Renal pelvis (tissue), 4 donors: ENCODE results near the gene PHLPP1. TPM values are rescaled to one million over a fixed set of nuclear protein-coding genes. Genes with fewer than 3 reads are reported as not detected.

ENCODE experiments used
- DNase-seq: peaks from one replicate; pipeline ENCODE4 v3.0.0-alpha.2; 2013
- polyA plus RNA-seq, 3 donors: library from polyadenylated mRNA; unstranded; fragments of 120-200 nt; gene quantifications; one replicate each; pipeline ENCODE4 v1.2.1, GENCODE V29; 2013; ENCODE audit not compliant: insufficient read length in 3 of 3

PHLPP1 gene
- polyA plus RNA-seq, 3 donors = 15.3 to 17.9 (median 16.9) TPM

DNA sequence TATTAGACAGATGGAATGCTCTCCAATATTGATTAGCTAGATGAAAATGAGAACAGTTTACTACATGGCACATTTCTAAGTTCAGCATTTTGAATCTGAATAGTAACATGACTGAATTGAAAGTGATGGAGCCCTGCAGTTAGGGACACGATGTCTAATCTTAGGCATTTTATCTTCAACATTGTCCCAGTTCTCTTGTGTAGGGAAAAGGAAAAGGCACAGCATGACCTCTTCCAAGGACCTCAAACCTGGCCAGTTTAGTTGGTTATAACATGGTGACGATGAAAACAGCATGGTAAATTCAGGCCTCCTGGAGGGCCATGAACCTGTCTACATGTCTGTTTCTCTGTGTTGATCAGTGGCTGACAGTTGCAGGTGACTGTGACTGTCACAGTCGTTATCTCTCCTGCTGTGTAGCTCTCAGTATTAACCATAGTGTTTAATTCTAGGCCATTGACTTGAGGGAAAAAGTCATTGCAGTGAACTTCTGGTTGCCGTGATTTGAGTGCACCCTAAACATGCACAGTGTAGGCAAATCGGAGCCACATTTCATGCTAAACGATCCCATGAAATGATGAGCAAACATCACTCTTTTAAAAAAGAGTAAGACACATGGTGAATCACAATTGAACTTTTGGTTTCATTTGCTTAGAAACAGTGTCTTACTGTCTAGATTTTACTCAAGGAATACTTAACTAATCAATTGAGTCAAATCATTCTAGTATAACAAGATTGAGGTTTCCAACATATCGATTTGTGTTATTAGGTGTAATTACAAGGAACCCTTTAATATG is 129.7 kb downstream of the PHLPP1 start:
- no peak for DNase-seq

DNA sequence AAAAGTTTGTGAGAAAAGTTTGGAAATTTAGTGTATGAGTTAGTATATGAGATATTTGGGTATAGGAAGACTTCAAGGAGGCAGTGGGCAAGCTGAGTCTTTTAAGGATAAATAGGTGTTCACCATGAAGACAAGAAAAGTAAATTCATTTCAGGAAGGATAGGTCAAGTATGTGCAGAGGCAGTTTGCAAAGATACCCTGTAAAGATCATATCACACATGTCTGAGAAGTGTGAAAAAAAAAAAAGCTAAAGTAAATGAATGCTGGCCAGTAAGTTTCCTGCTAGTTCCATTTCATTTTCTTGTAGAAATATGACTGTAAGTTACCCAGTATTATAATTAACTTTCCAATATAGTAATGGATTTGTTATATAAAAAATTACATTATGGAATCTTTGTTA is 131.0 kb downstream of the PHLPP1 start:
- DNase-seq = no peak

DNA sequence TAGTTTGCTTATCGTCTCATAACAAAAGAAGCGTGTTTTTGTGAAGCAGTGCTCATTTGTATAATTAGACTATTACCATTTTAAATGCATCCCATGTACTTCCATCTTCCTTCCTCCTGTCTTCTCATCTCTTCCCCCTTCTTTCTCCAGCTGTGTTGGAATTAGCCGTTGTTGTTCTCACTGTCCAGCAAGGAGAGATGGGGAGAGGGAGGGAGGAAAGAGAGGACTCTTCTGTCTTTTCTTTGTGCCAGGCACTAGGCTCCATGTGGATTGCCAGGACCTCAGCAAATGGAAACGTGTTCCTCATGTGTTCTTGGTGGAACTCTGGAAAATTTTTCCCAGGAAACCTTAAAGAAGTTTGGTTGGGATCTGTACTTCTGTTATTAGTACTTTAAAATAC is 131.7 kb downstream of the PHLPP1 start:
- DNase-seq = no peak

DNA sequence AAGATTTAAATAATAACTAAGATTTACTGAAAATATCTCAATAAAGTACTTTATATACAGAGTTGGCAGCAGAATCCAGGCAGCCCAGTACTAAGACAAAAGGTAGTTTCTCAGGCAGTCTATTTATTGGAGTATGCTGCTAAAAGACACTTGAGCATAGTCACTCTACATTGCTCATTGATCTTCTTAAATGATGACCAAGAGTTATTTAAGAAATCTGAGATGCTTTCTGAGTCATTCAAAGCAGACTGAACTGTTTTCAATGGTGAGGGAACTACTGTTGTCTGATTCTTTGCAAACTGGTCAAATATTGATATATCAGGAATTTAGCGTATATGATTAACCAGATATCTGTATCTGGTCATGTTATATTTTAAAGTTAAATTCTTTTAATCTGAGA is 133.6 kb downstream of the PHLPP1 start:
- DNase-seq = no peak

DNA sequence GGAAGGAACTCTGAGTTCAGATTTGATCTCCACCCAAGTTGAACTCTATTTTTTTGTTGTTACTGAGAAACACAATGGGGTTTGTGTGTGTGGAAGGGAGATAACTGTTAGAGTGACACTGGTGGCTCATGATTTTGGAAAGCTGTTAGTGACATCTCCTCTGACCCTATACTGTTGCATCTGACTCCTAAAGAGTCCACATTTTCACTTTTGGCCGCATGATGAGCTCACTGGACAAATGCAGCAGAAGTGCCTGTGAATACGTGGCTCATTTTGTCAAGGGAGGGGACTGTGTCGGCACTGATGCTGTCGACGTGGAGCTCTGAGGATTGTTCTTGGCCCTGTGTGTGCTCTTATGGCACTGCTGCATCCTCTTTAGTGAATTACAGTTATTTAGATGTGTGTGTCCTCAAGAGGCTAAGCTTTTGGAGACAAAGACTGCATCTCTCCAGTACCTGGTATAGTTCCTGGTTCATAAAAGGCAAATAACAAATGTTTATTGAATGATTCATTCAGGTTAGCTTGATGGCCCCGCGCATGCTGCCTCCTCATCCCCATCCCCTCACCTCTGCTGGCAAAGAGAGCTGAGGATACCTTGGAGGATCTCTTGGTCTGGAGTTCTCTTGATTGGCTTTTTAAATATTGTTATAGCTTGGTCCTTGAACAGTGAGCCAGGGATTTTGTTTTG is 135.4 kb downstream of the PHLPP1 start:
- DNase-seq = no peak

DNA sequence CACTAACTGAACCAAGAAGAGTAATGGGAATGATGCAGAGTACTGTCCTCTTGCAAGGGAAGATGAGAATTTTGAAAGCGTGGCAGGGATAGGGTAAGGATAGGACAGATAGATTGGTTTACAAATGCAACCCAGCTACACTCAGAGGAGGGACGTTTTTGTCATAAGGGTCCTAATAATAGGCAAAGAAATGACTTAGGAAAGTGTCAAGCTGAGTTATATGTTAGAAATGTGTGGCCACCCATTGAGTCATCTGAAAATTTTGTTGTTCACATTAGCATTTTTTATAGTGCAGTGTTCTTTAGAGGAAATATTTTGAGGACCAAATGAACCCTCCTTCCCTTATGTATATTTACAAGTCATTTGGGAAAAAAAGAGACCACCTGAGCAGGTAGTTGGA is 137.5 kb downstream of the PHLPP1 start:
- no peak for DNase-seq

DNA sequence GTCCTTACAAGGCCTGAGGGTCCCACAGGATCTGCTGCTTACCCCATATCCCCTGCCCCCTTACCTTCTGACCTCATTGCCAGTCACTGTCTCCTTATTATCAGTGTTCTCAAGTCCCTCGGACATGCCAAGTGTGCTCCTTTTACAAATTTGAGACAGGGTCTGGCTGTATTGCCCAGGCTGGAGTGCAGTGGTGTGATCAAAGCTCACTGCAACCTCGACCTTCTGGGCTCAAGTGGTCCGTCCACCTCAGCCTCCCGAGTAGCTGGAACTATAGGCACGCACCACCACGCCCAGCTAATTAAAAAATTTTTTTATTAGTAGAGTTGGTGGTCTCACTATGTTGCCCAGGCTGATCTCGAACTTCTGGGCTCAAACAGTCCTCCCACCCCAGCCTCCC is 141.0 kb downstream of the PHLPP1 start:
- no peak for DNase-seq

DNA sequence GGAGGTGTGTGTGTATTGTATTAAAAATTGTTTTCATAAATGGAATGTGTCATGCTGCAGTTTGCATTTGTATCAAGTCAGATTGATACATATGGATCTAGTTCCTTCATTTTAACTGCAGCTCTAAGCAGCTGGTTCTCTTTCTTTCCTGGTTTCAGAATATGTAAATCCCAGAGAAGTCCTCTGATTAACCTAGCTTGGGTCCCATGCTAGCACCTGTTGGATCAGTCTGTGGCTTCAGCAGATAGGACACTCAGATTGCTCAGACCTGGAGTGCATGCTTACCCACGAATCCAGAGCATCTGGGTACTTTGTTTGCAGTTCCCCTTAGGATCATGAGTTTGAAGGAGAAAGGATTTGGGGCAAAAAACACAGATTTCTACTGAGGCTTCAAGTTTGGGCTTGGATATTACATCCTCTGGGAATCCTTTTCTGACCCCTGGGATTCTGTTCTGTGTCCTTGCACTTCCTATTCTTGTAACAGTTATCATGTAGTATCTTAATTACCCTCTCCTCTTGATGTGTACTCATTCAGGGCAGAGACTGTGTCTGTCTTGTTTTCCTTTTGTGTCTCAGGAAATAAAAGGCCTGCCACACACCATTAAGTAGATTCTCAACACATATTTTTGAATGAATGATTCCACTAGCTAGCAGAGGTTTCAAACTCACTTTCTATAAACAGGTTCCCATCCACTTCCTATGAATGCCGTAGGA is 142.1 kb downstream of the PHLPP1 start:
- no peak for DNase-seq

DNA sequence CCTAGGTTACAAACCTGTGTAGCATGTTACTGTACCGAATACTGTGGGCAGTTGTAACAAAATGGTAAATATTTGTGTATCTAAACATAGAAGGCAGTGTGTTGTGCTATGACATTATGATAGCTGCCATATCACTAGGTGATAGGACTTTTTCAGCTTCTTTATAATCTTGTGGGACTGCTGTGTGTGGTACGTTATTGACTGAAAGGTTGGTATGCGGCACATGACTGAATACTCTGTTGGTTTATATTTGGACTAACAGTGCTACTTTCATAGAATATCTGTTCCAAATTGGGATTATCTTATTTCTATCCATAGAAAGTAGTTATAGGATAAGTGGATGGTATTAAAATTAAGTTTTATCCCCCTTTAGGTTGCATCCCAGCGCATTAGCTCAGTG is 144.7 kb downstream of the PHLPP1 start:
- no peak for DNase-seq

DNA sequence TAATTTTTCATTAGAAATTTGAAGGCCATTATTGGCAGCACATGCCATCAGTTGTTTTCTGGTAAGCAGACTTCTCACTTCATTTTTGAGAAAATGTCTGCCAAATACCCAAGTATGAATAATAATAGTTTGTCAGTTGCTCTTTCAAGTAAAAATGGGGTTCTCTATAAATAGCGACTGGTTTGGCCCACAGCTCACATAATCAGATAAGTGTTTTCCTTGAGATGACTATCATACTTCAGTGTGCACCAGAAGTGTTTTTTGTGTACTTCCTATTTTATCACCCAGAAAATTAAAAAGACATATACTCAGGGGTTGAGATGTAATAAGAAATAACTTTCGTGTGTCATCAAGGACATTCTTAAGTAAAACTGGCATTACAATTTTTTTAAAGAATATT is 147.1 kb downstream of the PHLPP1 start:
- no peak for DNase-seq

DNA sequence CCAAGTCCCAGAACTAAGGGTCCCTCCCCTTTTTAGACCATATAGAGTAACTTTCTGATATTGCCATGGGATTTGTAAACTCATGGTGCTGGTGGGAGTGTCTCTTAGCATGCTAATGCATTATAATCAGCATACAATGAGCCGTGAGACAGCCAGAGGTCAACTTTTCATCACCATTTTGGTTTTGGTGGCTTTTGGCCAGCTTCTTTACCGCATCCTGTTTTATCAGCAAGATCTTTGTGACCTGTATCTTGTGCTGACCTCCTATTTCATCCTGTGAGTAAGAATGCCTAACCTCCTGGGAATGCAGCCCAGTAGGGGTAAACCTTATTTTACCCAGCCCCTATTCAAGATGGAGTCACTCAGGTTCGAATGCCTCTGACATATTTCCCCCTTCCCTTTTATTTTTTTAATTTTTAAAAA is 148.2 kb downstream of the PHLPP1 start:
- DNase-seq = no peak

DNA sequence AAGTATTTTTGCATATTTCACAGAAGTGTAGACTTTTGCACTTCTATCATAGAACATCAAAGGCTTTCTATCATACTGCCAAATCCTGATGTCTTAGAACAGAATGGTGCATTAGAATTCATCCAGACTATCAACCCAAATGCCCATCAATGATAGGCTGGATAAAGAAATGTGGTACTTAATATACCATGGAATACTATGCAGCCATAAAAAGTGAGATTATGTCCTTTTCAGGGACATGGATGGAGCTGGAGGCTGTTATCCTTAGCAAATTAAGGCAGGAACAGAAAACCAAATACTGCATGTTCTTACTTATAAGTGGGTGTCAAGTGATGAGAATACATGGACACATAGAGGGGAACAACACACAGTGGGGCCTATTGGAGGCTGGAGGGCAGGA is 150.2 kb downstream of the PHLPP1 start:
- no peak for DNase-seq

DNA sequence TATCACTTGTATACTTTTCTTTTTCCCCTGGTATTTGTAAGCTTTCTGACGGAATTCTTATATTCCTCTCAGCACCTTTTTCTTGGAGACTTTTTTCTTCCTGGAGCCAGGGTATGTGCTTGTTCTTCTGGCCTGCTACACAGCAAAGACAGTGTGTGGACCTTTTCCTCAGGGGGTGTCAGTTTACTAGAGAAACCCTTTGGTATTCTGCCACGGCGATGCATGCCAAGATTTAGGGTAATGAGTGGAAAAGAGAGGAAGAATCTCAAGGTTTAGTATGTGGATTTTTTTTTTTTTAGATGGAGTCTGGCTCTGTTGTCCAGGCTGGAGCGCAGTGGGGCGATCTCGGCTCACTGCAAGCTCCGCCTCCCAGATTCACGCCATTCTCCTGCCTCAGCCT is 152.2 kb downstream of the PHLPP1 start:
- DNase-seq = no peak

DNA sequence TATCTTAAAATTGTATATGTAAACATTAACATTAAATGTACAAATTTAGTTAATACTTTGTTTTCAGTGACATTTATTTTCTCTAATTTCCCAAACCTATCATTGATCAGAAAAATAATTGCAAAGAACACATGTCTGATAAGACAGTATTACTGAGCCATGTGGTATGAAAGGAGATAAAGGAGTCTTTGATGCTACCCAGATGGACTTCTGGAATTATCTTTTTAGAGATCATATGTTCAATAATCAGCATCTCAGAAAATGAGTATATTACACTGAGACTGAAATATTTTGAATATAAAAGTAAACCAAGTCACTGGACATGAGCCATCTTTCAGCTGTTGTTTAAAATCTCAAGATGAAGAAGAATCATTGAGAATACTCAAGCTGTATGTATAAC is 153.3 kb downstream of the PHLPP1 start:
- DNase-seq = no peak

DNA sequence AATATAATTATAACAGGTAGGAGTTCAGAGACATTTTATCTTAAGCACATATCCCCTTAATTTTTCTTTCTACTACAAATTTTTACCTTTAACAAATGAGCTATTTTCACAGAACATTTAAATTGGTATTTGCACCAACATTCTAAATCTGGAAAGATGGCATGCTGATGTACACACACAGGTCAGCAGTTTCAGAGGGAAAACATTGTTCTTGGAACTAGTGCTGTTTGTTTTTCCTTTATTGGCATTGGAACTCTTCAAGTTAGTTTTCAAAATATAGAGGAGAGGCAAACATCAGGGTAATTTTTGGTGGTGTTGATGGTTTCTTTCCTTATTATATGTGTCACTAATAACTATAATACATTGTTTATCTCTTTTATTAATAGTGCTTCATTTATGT is 155.3 kb downstream of the PHLPP1 start:
- no peak for DNase-seq

DNA sequence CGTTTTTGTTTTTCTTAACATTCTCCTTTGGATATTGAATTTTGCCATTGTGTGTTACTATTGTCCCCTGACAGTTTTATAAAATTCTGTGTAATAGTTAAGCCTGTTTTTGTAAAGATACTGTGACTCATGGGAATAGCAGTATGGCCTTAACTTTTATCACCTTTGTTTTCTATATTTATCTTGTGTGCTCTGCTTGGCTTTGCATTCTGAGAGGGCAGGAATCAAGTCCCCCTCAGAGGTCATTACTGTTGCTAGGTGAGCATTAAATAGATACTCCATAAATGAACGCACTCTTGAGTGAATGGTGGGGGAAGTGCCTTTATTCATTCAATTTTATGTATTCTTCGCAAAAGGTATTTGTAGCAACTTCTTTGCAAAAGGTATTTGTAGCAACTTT is 160.0 kb downstream of the PHLPP1 start:
- DNase-seq = no peak

DNA sequence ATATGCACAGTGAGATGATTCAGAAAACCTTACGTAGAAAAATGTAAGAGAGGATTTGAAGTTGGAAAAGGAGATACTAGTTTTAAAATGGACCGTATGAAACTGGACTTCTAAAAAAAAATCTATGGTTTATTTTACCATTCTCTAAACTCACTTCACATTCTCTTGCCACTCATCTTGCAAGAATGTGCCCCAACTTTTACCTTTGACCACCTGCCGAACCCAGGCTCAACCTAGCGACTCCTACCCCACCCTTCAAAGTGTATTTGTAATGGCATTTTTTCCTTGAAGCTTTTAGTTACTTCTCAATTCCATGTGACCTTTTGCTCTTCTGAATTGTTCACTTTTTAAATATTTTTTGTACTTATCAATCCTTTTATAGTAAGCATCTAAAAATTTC is 160.8 kb downstream of the PHLPP1 start:
- DNase-seq = no peak

DNA sequence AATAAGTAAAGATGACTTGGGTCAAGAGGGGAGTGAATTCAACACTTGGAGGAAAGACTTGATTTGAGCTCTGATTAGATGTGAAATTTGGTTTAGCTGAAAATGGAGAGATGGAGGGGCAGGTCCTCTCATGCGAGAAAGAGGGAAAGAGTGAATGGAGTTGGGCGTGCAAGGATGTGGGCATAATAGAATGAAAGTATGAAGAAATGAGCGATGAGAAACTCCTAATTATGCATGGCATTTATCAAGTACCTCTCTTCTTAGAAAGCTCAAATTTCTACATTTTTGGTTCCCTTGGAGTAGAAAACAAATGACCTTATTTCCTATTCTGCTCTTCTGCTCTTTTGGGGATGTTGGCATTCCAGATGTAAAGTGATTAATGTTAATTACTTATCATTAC is 161.5 kb downstream of the PHLPP1 start:
- DNase-seq = no peak

DNA sequence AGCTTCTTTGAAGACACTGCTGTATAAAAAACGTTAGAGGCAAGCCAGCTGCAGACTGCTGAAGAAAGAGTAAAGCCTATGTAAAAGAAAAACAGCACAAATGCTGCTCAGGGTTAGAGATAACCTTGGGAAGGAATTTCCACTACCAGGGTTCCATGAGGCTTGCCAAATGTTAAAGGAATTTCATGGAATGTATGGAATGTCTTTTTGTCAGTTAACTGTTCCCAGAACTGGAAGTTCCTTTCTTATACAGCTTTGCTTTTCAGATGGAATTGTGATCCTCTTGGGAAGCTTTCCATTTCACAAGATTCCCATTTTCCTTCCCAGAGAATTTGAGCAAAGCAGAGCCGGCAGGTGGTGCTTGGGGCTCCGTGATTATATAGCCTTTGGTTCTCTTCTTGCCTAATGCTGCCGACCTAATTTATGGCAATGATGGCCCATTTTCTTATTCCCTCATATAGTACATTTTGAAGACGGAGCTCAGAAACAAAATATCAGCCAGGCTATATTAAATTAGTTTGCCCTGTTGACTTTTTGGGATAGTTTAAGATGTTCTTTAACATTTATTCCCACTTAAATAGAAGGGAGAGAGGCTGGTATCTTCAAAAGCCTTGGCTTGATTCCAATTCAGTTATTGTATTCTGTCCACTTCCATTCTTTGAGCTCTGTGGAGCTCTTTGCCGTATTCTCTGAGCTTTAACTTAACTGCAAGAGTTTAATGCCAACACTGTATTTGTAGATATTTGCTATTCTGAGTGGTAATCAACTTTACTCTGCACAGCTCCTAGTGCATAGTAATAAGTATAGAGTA is 162.3 kb downstream of the PHLPP1 start:
- DNase-seq = peak; percentile 54

DNA sequence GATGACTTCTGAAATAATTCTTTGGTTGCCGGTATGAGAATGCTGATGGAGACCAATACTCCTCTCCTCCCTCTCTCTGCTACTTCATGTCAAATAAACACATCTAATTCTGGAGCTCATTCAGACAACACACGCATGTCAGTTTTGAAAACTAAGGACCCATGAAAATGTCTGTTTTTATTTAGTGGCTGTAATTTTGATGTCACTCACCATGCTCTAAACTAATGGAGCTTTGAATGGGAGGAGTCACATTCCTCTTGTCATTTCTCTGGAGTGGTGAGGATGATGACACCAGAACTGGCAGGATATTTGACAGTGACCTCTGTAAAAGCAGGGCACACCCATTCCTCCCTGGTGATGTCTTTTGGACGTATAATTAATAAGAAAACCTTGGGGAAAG is 163.0 kb downstream of the PHLPP1 start:
- DNase-seq = no peak

DNA sequence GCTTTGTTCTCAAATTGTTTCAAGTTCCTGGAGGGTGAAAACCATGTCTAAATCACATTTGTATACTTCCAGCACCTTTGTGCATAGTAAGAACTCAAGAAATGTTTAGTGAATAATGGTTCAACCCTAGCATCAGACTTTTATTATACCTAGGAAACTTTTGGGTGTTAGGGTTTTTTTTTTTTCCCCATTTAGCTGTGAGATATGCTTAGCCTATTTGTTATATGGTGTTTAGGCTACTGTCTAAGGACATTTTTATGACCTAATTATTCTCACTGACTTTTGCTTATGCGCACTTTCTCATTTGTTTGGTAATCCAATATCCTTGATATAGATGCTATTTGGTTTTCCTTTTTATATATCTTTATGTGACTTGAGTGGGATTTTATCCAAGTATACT is 164.7 kb downstream of the PHLPP1 start:
- DNase-seq = no peak

DNA sequence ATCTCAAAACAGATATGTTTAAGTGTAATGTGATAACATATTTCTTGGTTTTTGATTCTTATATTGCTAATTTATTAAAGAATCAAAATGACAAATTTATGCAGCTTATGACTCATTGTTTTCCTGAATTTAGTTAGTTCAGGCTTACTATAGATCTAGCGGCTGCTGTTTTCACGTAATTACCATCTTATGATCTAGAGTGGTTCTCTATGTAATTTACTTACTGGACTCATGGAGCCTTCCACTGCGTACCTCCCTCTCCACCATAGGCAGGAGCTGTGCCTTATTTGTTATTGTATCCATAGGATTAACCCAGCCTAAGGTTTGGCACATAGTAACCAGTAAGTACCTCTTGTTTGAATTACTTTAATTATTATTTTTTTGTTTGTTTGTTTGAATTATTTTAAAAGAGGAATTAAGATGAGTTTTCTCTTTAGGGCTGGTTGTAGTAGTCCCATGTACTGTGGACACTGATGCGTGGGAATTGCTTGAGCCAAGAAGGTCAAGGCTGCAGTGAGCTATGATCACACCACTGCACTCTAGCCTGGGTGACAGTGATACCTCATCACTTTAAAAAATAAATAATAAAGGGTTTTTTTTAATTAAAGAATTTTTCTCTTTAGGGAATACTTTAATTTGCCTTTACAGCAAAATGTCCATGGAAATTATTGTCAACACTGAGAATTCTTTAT is 165.5 kb downstream of the PHLPP1 start:
- no peak for DNase-seq
